ENCODE results near the gene CABP1. TPM values are rescaled to one million over a fixed set of nuclear protein-coding genes. Genes with fewer than 3 reads are reported as not detected.

Gene CABP1
- total and polyA plus RNA-seq, 2 of the 13 experiments (the other 11 are each of a cell fraction or from before 2014, with no cell fraction given) = not detected

DNA sequence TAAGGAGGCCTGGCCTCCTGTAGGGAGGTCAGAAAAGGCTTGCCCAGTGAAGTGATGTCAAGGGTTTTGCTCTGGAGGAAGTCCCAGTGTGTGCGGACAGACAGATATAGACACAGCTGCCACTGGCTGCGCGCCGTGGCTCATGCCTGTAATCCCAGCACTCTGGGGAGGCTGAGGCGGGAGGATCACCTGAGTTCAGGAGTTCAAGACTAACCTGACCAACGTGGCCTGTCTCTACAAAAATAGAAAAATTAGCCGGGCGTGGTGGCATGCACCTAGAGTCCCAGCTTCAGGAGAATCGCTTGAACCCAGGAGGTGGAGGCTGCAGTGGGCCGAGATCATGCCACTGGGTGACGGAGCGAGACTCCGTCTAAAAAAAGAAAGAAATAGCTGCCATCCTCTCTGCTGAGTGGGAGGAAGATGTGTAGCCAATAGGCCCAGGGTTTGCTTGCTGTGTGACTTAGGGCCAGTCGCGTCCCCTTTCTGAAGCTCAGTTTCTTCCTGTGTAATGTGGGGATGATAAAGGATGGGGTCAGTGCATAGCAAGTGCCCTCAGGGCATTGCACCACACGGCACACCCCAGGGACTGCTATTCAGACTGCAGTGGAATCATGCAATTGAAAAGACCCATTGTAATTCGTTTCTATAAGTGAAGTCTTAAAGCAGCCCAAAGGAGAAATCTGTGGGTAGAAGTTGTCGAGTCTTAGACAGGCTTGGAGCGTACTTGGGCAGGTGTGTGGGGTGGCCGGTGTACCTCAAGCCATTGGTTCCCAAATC is 27.9 kb downstream of the CABP1 start:
- peaks cover 1 to 17% of the 10 kb centered on the region in 2 experiments; a peak in 1 of 5 replicates for H3K27me3 ChIP-seq (ENCODE audit: control insufficient read depth in 1 of 2, insufficient read depth in 2 of 2, low read length in 2 of 2)
- FAIRE-seq (no peak), DNase-seq (ENCODE audit: low spot score) (no peak), ATAC-seq (no peak)
- no peaks in the 10 kb centered on the region for H4K20me1 ChIP-seq (ENCODE audit: insufficient read depth, low read length)
- ChIA-PET CTCF (ENCODE audit: low intra/inter-chr PET ratio, low total read pairs) (no interaction called here), POLR2A (no interaction called here)
- no peak overlapping the region for H3K27ac ChIP-seq (ENCODE audit: extremely low read length, insufficient read depth, low read length)
- intact Hi-C loops (cut with micrococcal nuclease; ENCODE audit: unreplicated experiment) = no loop called here
- no peak overlapping the region for H3K9ac ChIP-seq (ENCODE audit: insufficient read depth, low read depth, low read length)
- H3K9me3 ChIP-seq (ENCODE audit: low read length) = no peaks in the 10 kb centered on the region
- H3K4me2 ChIP-seq (ENCODE audit: low read depth, low read length) = no peak overlapping the region
- no peaks in the 10 kb centered on the region for H3K79me2 ChIP-seq (ENCODE audit: insufficient read depth, low read length)
- in situ Hi-C loops (cut with HindIII; ENCODE audit: extremely low pct_ligation_motif_present, low pct_unique_long_range_greater_than_20kb) = no loop called here
- no peak overlapping the region for H2AFZ ChIP-seq (ENCODE audit: low read length)
- WGBS (ENCODE audit: low lambda C conversion rate) = 63% methylated on average over 20 of the region's 20 CpGs
- BruUV-seq (replicated peaks) = no TSS peak
- H3K36me3 ChIP-seq (replicated peaks in 1 of 2; ENCODE audit: control insufficient read depth in 1 of 2, insufficient read depth in 2 of 2, low read length in 2 of 2) = no peaks in the 10 kb centered on the region
- H3K4me1 ChIP-seq (ENCODE audit: insufficient read depth, low read length) = no peaks in the 10 kb centered on the region
- H3K4me3 ChIP-seq (replicated peaks in 1 of 3; ENCODE audit: insufficient read depth in 1 of 3, low read depth in 2 of 3, low read length in 3 of 3) = no peak overlapping the region
- TF ChIP-seq AKAP8 (CRISPR knock-in tag; IDR thresholded peaks at IDR 0.05) (no peak), CCAR2 (optimal IDR thresholded peaks at IDR 0.05; ENCODE audit: low read depth, low read length) (no peak), MYC (CRISPR knock-in tag; IDR thresholded peaks at IDR 0.05; ENCODE audit: borderline replicate concordance) (no peak), KDM2A (CRISPR knock-in tag; IDR thresholded peaks at IDR 0.05; ENCODE audit: borderline replicate concordance, low read depth) (no peak), MXD3 (CRISPR knock-in tag; IDR thresholded peaks at IDR 0.05) (no peak), ZHX1 (CRISPR knock-in tag; IDR thresholded peaks at IDR 0.05; ENCODE audit: low read depth) (no peak), ZNF318 (CRISPR knock-in tag; IDR thresholded peaks at IDR 0.05) (no peak)
- TF ChIP-seq, protein P1, sequence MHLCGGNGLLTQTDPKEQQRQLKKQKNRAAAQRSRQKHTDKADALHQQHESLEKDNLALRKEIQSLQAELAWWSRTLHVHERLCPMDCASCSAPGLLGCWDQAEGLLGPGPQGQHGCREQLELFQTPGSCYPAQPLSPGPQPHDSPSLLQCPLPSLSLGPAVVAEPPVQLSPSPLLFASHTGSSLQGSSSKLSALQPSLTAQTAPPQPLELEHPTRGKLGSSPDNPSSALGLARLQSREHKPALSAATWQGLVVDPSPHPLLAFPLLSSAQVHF (CRISPR knock-in tag; IDR thresholded peaks at IDR 0.05) = no peak
